WTC11 (cell line): ENCODE data around the gene ITPR1. TPM values are rescaled to one million over a fixed set of nuclear protein-coding genes. Genes with fewer than 3 reads are reported as not detected.

ENCODE experiments used
- ATAC-seq: fragments of 200-7000 bp; cut with Tn5 transposase; 2 replicates; pipeline ENCODE4 v1.10.0; 2021; ENCODE audit warnings: mild to moderate bottlenecking, moderate library complexity
- CTCF ChIA-PET: fragments of 300-600 bp; sonication (Branson Sonifier 250); formaldehyde crosslinking; loops from one replicate; lab custom pipeline; 2021; ENCODE audit warnings: antibody characterized with exemption; lab: Charles Lee
- POLR2A ChIA-PET: fragments of 350-600 bp; sonication (Branson Sonifier 250); formaldehyde crosslinking; loops from one replicate; lab custom pipeline; 2021; ENCODE audit warnings: antibody characterized with exemption; lab: Charles Lee
- DNase-seq: peaks from one replicate; pipeline ENCODE4 v3.0.0; 2021; ENCODE audit warnings: low spot score
- H3K27ac Mint-ChIP-seq: 2 replicates; pipeline ENCODE4 v1.8.0; 2021; ENCODE audit warnings: mixed read lengths
- H3K27me3 Mint-ChIP-seq: 2 replicates; pipeline ENCODE4 v1.8.0; 2021; ENCODE audit warnings: low read depth, mild to moderate bottlenecking, moderate library complexity, mixed read lengths
- H3K36me3 Mint-ChIP-seq: 2 replicates; pipeline ENCODE4 v1.8.0; 2021; ENCODE audit warnings: mixed read lengths
- H3K4me1 Mint-ChIP-seq: 2 replicates; pipeline ENCODE4 v1.8.0; 2022; ENCODE audit warnings: mixed read lengths
- H3K4me3 Mint-ChIP-seq: 2 replicates; pipeline ENCODE4 v1.8.0; 2021; ENCODE audit warnings: mild to moderate bottlenecking, moderate library complexity, mixed read lengths
- H3K9me3 Mint-ChIP-seq: 2 replicates; pipeline ENCODE4 v1.8.0; 2021; ENCODE audit warnings: mixed read lengths
- CREB1 ChIP-seq: sonication (generic); formaldehyde crosslinking; IDR thresholded peaks from 2 replicates; pipeline ENCODE4 v1.8.0; 2023; ENCODE audit warnings: mild to moderate bottlenecking, missing genetic modification reagents
- MXD4 ChIP-seq: fragments of 250-450 bp; sonication (Bioruptor Pico); IDR thresholded peaks from 2 replicates; pipeline ENCODE4 v1.8.0; 2021; ENCODE audit warnings: mild to moderate bottlenecking, moderate library complexity, borderline replicate concordance
- MYBL2 ChIP-seq: sonication (generic); formaldehyde crosslinking; IDR thresholded peaks from 2 replicates; pipeline ENCODE4 v1.8.1; 2023; ENCODE audit warnings: mild to moderate bottlenecking, moderate library complexity, missing genetic modification reagents
- NFE2L1 ChIP-seq: sonication (generic); formaldehyde crosslinking; IDR thresholded peaks from 2 replicates; pipeline ENCODE4 v1.8.1; 2023; ENCODE audit warnings: missing genetic modification reagents
- NR3C1 ChIP-seq: sonication (generic); formaldehyde crosslinking; conservative IDR thresholded peaks from 2 replicates; pipeline ENCODE4 v1.8.1; 2023; ENCODE audit warnings: low read depth, mild to moderate bottlenecking, missing genetic modification reagents
- RORB ChIP-seq: fragments of 250-450 bp; sonication (Bioruptor Pico); IDR thresholded peaks from 2 replicates; pipeline ENCODE4 v1.9.0; 2021; ENCODE audit warnings: mild to moderate bottlenecking
- SMAD3 ChIP-seq: sonication (generic); formaldehyde crosslinking; IDR thresholded peaks from 2 replicates; pipeline ENCODE4 v1.8.0; 2022; ENCODE audit warnings: missing genetic modification reagents, mild to moderate bottlenecking, borderline replicate concordance
- TCF7 ChIP-seq: sonication (generic); formaldehyde crosslinking; IDR thresholded peaks from 2 replicates; pipeline ENCODE4 v1.8.0; 2022; ENCODE audit warnings: mild to moderate bottlenecking, low read depth, missing genetic modification reagents, moderate library complexity
- ZNF232 ChIP-seq: sonication (generic); formaldehyde crosslinking; IDR thresholded peaks from 2 replicates; pipeline ENCODE4 v1.8.0; 2022; ENCODE audit warnings: mild to moderate bottlenecking, missing genetic modification reagents
- total RNA-seq: library from RNA; stranded (reverse); gene quantifications from 3 replicates; pipeline ENCODE4 v1.2.3, GENCODE V29; 2021
- TF ChIP-seq, protein P1 (sequence below): sonication (generic); formaldehyde crosslinking; IDR thresholded peaks from 2 replicates; pipeline ENCODE4 v1.8.0; 2022; ENCODE audit warnings: missing genetic modification reagents
- TF ChIP-seq, protein P2 (sequence below): sonication (generic); formaldehyde crosslinking; IDR thresholded peaks from 2 replicates; pipeline ENCODE4 v1.8.1; 2023; ENCODE audit warnings: mild to moderate bottlenecking, missing genetic modification reagents, moderate library complexity
- TF ChIP-seq, protein P3 (sequence below): sonication (generic); formaldehyde crosslinking; IDR thresholded peaks from 2 replicates; pipeline ENCODE4 v1.8.0; 2023; ENCODE audit warnings: missing genetic modification reagents
- TF ChIP-seq, protein P4 (sequence below): fragments of 250-450 bp; sonication (Bioruptor Pico); conservative IDR thresholded peaks from 2 replicates; pipeline ENCODE4 v1.9.0; 2021; ENCODE audit warnings: mild to moderate bottlenecking
- TF ChIP-seq, protein P5 (sequence below): sonication (generic); formaldehyde crosslinking; IDR thresholded peaks from 2 replicates; pipeline ENCODE4 v1.8.1; 2023; ENCODE audit warnings: mild to moderate bottlenecking, missing genetic modification reagents
- TF ChIP-seq, protein P6 (sequence below): fragments of 250-450 bp; sonication (Bioruptor Pico); IDR thresholded peaks from 2 replicates; pipeline ENCODE4 v1.9.0; 2021; ENCODE audit warnings: mild to moderate bottlenecking
- TF ChIP-seq, protein P7 (sequence below): sonication (generic); formaldehyde crosslinking; IDR thresholded peaks from 2 replicates; pipeline ENCODE4 v1.8.1; 2022; ENCODE audit warnings: mild to moderate bottlenecking, moderate library complexity, missing genetic modification reagents

ITPR1 gene
- total RNA-seq, 1 experiment from 2014 or later: 11.8 TPM

DNA sequence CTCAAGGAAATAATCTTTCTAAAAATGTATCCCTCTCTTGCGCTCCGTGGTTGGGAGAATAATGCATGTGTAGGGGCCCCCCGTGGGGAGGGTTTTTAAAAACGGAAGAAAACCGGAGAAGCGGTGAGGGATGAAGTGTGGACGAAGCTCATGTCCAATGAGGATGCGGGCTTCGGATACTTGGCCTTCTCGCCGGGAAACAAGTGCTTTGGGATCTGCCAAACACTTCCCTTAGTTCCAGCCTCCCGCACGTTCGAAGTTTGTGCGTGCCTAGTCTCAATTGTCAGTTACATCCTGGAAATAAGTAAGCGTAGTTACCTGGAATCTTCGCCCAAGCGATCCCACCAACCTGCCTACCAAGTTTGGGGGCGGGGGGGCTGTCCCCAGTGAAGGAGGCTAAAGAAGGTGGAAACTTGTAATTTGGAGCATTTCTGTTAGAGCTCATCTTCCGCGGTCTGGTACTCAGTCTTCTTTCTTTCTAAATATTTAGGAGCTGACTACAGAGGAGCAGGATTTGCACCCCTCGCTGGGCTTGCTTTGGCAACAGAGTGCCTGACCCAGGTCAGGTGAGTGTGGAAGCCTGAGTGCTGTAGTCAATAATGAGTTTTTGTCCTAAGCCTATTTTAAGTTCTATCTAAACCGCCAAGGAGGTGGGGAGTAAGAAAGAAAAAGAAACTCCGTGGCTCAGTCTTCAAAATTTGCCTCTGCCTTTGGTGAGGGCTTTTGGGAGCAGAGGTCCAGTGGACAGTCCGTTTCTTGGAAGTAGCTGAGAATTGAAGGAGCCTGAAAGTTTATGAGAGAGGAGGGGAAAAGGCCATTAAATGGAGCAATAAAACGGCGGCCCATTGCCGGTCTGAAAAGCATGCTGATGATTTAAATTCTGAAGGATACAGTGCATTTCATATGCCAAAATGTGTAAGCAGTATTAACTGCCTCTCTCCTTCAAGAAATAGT is 1.1 kb downstream of the ITPR1 start (continued):
- TF ChIP-seq, protein P1, sequence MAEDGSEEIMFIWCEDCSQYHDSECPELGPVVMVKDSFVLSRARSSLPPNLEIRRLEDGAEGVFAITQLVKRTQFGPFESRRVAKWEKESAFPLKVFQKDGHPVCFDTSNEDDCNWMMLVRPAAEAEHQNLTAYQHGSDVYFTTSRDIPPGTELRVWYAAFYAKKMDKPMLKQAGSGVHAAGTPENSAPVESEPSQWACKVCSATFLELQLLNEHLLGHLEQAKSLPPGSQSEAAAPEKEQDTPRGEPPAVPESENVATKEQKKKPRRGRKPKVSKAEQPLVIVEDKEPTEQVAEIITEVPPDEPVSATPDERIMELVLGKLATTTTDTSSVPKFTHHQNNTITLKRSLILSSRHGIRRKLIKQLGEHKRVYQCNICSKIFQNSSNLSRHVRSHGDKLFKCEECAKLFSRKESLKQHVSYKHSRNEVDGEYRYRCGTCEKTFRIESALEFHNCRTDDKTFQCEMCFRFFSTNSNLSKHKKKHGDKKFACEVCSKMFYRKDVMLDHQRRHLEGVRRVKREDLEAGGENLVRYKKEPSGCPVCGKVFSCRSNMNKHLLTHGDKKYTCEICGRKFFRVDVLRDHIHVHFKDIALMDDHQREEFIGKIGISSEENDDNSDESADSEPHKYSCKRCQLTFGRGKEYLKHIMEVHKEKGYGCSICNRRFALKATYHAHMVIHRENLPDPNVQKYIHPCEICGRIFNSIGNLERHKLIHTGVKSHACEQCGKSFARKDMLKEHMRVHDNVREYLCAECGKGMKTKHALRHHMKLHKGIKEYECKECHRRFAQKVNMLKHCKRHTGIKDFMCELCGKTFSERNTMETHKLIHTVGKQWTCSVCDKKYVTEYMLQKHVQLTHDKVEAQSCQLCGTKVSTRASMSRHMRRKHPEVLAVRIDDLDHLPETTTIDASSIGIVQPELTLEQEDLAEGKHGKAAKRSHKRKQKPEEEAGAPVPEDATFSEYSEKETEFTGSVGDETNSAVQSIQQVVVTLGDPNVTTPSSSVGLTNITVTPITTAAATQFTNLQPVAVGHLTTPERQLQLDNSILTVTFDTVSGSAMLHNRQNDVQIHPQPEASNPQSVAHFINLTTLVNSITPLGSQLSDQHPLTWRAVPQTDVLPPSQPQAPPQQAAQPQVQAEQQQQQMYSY: no peak
- TF ChIP-seq RORB (CRISPR knock-in tag) (no peak), TCF7 (CRISPR knock-in tag) (no peak)

DNA sequence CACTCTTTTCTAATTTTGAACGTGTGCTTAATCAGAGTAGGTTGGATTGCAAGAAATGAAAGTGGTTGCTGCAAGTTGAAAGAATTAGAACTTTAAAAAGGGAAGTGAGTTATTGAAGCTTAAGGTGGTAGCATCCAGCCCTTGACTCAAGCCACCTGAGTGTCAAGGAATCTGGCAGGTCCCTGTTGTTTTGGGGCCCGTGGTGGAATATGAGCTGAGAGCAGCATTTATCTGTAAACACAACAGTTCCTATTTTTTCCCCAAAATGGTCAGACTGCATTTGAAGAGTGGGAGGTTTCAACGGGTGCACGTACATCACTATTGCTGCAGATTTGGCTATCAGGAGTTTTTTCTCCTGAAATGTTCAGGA is 1.7 kb downstream of the ITPR1 start:
- ChIA-PET POLR2A (no interaction called here), CTCF (no interaction called here)

More for the DNA sequence above, 1.7 kb downstream of the ITPR1 start:
- no peaks in the 10 kb centered on the region for H3K36me3 Mint-ChIP-seq
- H3K27me3 Mint-ChIP-seq: peaks cover 26% of the 10 kb centered on the region
- H3K4me1 Mint-ChIP-seq: peaks cover 20% of the 10 kb centered on the region
- no peaks in the 10 kb centered on the region for H3K9me3 Mint-ChIP-seq
- no peak overlapping the region for H3K27ac Mint-ChIP-seq
- TF ChIP-seq, protein P2, sequence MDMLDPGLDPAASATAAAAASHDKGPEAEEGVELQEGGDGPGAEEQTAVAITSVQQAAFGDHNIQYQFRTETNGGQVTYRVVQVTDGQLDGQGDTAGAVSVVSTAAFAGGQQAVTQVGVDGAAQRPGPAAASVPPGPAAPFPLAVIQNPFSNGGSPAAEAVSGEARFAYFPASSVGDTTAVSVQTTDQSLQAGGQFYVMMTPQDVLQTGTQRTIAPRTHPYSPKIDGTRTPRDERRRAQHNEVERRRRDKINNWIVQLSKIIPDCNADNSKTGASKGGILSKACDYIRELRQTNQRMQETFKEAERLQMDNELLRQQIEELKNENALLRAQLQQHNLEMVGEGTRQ (CRISPR knock-in tag): no peak
- TF ChIP-seq CREB1 (CRISPR knock-in tag): no peak
- TF ChIP-seq, protein P3, sequence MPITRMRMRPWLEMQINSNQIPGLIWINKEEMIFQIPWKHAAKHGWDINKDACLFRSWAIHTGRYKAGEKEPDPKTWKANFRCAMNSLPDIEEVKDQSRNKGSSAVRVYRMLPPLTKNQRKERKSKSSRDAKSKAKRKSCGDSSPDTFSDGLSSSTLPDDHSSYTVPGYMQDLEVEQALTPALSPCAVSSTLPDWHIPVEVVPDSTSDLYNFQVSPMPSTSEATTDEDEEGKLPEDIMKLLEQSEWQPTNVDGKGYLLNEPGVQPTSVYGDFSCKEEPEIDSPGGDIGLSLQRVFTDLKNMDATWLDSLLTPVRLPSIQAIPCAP (CRISPR knock-in tag): no peak
- TF ChIP-seq MYBL2 (CRISPR knock-in tag): no peak
- no peak for TF ChIP-seq SMAD3 (CRISPR knock-in tag)
- TF ChIP-seq, protein P4, sequence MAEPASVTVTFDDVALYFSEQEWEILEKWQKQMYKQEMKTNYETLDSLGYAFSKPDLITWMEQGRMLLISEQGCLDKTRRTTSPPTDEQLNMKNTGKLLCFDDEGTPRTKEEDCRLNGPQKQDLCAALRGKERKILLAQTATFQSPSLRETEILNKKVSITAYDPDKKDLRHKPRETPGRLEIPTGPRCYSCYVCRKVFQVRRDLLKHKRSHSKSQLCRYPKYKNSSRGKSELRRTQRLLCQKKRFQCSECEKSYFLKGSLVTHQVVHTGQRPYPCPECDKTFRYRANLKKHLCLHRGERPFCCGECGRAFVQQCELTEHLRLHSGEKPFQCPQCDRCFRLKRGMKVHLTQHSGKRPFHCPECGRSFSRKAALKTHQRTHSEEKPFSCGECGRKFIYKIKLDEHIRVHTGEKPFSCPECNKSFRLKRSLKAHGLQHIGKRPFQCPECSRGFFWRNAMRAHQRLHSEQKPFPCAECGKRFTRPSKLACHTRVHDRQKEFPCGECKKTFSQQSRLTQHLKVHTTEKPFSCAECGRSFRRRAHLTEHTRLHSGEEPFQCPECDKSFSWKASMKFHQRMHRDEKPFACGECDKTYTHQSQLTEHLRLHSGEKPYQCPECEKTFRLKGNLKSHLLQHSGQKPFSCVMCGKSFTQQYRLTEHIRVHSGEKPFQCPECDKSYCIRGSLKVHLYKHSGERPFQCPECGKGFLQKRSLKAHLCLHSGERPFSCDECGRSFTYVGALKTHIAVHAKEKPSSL (CRISPR knock-in tag): no peak
- TF ChIP-seq, protein P5, sequence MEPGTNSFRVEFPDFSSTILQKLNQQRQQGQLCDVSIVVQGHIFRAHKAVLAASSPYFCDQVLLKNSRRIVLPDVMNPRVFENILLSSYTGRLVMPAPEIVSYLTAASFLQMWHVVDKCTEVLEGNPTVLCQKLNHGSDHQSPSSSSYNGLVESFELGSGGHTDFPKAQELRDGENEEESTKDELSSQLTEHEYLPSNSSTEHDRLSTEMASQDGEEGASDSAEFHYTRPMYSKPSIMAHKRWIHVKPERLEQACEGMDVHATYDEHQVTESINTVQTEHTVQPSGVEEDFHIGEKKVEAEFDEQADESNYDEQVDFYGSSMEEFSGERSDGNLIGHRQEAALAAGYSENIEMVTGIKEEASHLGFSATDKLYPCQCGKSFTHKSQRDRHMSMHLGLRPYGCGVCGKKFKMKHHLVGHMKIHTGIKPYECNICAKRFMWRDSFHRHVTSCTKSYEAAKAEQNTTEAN: no peak
- TF ChIP-seq, protein P6, sequence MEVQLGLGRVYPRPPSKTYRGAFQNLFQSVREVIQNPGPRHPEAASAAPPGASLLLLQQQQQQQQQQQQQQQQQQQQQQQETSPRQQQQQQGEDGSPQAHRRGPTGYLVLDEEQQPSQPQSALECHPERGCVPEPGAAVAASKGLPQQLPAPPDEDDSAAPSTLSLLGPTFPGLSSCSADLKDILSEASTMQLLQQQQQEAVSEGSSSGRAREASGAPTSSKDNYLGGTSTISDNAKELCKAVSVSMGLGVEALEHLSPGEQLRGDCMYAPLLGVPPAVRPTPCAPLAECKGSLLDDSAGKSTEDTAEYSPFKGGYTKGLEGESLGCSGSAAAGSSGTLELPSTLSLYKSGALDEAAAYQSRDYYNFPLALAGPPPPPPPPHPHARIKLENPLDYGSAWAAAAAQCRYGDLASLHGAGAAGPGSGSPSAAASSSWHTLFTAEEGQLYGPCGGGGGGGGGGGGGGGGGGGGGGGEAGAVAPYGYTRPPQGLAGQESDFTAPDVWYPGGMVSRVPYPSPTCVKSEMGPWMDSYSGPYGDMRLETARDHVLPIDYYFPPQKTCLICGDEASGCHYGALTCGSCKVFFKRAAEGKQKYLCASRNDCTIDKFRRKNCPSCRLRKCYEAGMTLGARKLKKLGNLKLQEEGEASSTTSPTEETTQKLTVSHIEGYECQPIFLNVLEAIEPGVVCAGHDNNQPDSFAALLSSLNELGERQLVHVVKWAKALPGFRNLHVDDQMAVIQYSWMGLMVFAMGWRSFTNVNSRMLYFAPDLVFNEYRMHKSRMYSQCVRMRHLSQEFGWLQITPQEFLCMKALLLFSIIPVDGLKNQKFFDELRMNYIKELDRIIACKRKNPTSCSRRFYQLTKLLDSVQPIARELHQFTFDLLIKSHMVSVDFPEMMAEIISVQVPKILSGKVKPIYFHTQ (CRISPR knock-in tag): no peak
- TF ChIP-seq ZNF232 (CRISPR knock-in tag): no peak
- TF ChIP-seq, protein P7, sequence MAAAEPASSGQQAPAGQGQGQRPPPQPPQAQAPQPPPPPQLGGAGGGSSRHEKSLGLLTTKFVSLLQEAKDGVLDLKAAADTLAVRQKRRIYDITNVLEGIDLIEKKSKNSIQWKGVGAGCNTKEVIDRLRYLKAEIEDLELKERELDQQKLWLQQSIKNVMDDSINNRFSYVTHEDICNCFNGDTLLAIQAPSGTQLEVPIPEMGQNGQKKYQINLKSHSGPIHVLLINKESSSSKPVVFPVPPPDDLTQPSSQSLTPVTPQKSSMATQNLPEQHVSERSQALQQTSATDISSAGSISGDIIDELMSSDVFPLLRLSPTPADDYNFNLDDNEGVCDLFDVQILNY (CRISPR knock-in tag): no peak
- TF ChIP-seq NFE2L1: no peak
- no peak for TF ChIP-seq NR3C1 (CRISPR knock-in tag)
- no peak for TF ChIP-seq MXD4 (CRISPR knock-in tag)
- DNase-seq (no peak), ATAC-seq (no peak)
- no peak overlapping the region for H3K4me3 Mint-ChIP-seq
